Anterior cingulate cortex (tissue), 58 donors: ENCODE data around the gene AOPEP.
A peak's percentile ranks its signal among the peaks of the same experiment; 100 is the strongest.
"Not testable (repeated sequence)": the region's sequence is repeated elsewhere in the genome, so short reads cannot be mapped to it uniquely, and the experiment has no call there.

ENCODE experiments used
- DNase-seq, 58 donors: peaks; one replicate each; lab custom pipeline; 2025; lab: John Stamatoyannopoulos, UW

The AOPEP gene

DNA sequence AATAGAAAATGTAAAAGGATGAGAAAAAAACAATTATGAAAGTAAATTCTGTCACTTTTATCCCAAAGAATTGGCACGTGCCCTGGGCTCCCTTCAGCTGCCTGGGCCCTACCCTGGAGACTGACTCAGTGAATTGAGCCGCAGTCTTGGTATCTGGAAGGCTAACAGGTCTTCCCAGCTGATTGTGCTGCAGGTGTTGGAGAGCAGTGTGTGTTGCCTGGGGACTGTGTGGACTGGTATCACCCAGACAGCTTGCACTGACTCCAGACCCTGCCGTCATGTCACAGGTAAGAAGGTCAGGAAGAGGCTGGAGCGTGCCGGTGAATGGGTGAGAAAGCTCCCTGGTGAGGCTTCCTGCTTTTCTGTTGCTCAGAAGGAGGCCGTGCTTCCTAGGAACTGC is 83.3 kb downstream of the AOPEP start:
- DNase-seq, result no peak

DNA sequence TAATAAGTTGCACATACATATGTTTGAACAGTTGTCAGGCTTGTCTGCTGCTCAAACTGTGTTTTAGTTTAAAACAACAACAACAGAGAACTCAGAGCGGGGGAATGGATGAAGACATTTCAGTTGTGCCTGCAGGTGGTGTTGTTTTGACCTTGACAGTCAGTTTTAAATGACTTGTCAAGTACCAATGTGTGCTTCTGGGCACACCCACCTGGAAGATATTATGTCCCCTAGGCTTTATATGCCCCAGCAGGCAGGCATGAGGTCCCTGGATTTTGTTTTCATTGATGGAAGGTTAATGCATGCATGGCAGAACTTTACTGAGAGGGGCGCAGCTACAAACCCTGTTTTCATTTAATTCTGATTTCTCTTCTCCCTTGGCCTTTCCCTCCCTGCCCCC is 84.6 kb downstream of the AOPEP start:
- DNase-seq, result no peak

DNA sequence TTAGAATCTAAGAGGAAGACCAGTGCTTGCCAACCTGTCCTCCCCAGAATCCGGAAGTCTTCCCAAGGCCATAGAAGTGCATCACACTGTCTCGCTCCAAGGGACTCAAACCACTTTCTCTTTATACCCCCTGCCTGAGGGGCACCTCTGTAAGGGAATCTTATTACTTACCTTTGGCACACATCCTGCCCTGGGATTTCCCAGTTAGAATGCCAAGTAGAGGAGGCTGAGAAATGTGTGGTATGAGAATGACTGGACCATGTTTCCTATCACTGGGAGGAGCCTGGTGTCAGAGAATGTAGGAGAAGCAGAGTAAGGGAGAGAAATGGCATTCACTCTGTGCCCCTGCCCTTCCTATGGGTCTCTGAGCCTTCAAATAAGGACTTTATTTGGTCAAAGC is 85.8 kb downstream of the AOPEP start:
- DNase-seq, result no peak

DNA sequence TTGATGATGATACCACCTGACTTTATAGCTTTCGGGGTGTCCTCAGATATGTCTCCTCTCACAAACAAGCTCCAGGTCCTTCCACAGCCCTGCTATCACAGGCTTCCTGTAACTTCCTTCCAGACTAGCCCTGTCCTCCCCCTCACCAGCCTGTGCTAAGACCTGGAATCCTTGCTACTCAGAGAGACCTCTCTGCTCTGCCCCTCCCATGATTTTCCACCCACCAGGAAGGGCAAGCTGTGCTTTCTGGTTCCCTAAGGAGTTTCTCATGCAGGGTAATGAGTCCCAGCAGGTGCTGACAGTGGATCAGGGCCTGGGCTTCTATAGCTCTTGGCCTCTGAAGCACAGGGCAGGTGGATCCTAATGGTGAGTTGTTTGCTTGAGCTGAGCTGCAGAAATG is 86.9 kb downstream of the AOPEP start:
- DNase-seq, result no peak

- no peak for DNase-seq
These were observed 91.0 kb downstream of the AOPEP start for GRCh38 chr9:94817291-94818177.

GRCh38 chr9:94818178-94818541 is 91.7 kb downstream of the AOPEP start:
- DNase-seq, result no peak

DNA sequence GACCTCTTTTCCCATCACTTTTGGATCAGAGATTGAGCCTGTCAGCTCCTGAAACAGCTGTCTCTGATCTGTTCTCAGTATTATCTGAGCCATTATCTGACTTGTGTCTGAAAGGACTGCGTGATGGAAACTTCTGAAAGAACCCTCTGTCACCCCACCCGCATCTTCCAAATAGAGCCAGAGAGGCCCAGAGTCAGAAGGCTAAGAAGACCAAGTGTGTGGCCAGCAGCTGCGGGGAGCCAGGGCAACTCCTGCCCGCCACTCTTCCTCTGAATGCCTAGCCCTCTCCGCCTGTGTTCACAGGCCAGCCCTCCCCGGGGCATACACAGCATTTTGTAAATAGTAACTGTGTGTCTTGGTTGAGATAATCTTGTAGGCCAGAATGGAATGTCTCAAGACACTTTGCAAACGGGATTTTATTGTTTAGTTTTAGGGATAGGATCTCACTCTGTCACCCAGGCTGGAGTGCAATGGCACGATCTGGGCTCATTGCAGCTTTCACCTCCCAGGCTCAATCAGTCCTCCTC is 92.7 kb downstream of the AOPEP start:
- peak in 5 of 58 donors; percentile 7 to 36 (median 18) for DNase-seq

- no peak for DNase-seq
These were observed 94.8 kb downstream of the AOPEP start for GRCh38 chr9:94821098-94821887.

DNA sequence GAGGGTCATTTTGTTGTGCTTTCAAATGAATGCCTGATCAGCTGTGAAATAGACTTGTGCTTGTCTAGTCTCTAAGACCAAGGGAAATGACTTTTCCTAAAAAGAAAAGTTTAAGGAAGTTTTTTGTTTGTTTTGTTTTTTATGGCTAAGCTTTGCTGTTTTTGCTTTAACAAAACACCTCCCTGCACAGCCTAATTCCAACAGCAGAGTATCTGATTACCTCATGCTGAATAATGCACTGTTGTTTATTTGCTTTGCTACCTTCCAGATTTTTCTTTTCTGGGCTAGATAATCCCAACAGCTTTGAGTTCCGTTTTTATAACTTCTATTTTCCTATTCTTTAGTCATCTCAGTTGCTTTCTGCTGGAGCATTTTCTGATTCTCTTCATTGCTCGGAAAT is 95.8 kb downstream of the AOPEP start:
- no peak for DNase-seq

- DNase-seq, result no peak
These were observed 97.2 kb downstream of the AOPEP start for GRCh38 chr9:94823710-94824109.

- DNase-seq, result no peak
These were observed 97.9 kb downstream of the AOPEP start for GRCh38 chr9:94824411-94824810.

- peak in 1 of 58 donors; percentile 6 for DNase-seq
These were observed 98.6 kb downstream of the AOPEP start for GRCh38 chr9:94824913-94825610.

GRCh38 chr9:94825611-94825958 is 99.1 kb downstream of the AOPEP start:
- no peak for DNase-seq

DNA sequence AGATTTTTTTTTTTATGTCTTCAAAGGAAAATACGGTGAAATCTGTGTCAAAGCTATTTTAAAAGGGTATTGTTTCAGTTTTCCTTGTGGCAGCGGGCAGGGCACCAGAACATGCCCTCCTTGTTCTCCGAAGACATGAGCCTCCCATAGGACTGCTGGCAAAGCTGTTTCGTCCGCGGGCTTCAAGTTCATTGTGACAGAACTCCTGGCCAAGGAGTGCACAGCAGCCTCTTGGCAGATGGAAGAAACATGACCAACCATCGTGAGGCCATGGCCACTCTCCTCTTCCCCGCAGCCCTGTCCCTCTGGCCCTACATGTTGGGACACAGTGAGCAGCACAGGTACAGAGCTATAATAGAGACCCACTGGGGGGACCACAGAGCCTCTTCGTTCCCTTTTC is 99.5 kb downstream of the AOPEP start:
- peak in 4 of 58 donors; percentile 8 to 26 (median 18) for DNase-seq

DNA sequence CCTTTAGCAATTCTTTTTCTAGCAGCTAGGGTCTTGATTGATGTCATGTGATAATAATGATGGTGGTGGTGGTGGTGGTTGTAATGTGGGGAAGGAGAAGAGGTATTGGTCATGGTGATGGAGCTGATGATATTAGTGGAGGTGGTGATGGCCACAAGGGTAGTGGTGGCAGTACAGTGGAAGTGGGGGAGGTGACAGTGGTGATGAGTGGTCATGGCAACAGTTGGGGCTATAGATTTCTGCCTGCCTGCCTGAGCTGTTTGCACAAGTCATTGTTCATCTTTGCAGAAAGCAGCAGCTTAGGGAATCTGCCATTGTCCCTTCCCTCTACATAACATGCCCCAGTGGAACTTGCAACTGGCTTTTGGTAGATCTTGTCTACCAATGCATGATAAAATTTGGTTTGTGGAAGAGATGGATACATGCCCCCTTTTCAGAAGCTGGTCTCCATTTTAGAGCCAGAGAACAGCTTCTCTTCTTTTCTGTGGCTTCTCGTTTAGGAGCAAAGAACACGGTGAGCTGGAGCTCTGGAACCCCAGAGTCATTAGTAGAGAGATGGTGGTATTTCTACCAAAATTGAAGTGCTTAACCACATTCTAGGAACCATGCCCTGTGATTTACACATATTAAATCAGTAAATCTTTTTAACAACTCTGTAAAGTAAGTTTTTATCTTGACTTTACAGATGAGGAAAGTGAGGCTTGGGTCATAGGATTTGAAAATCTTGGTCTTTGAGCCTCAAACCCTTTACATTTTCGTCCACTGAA is 100.3 kb downstream of the AOPEP start:
- DNase-seq, result no peak

DNA sequence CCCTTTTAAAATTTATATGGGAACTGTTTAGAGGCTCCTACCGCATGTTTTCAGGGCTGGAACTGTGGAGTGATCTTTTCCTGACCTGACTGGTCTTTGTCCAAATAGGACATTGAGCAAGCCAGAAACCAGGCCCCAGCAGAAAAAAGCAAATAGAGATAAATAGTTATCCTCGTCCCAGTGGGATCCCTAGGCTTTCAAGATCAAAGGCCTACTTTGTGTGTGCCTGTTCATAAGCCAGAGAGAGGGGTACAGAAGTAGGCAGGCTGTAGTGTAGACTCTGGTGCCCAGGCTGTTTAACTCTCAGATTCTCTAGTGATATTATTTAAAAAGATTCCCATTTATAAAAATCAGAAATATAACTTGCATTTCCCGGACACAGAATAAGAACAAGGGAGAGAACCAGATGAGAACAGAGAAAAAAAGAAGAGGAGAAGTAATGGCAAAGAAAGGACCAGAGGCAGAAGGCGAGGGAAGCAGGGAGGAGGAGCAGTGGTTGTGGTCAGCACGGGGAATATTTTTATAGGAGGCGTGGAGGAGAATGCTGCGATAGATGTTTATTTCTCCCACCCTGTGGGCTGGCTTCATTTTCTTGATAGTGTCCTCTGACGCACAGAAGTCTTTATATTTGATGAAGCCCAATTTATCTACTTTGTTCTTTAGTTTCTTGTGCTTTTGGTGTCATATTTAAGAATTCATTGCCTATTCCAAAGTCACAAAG is 101.2 kb downstream of the AOPEP start:
- DNase-seq, result no peak

DNA sequence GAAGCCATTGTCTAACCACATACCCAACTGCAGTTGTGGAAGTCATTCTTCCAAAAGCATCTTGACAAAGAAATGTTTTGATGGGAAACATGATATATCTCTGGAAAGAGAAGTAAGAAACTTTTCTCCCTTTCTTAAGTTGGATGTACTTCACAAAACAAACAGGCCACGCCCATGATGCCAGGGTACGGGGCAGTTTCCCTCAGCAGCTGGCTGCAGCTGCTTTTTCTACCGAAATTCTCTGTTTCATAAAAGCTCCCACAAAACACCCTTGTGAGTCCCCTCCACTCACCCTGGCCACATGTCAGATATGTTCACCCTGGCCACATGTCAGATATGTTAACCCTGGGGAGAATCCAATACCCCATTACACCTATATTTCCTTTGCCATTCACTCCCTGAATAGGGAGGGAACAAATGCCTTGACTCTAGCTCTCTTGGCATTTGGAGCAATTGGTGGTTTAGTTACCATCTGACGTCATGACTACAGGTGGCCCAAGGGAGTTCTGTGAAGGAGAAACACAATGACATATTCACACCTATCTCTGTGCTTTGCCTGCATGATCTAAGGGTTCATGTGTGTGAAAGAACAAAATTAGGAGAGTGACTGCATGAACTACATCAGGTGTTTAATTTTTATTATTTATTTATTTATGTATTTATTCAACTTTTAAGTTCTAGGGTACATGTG is 103.0 kb downstream of the AOPEP start:
- DNase-seq, result no peak

DNA sequence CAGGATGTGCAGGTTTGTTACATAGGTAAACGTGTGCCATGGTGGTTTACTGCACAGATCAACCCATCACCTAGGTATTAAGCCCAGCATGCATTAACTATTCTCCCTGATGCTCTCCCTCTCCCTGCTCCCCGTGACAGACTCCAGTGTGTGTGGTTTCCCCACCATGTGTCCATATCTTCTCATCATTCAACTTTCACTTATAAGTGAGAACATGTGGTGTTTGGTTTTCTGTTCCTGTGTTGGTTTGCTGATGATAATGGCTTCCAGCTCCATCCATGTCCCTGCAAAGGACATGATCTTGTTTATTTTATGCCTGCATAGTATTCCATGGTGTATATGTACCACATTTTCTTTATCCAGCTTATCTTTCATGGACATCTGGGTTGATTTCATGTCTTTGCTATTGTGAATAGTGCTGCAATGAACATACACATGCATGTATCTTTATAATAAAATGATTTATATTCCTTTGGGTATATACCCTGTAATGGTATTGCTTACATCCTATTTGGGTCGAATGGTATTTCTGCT is 103.6 kb downstream of the AOPEP start:
- DNase-seq, result not testable (repeated sequence)

DNA sequence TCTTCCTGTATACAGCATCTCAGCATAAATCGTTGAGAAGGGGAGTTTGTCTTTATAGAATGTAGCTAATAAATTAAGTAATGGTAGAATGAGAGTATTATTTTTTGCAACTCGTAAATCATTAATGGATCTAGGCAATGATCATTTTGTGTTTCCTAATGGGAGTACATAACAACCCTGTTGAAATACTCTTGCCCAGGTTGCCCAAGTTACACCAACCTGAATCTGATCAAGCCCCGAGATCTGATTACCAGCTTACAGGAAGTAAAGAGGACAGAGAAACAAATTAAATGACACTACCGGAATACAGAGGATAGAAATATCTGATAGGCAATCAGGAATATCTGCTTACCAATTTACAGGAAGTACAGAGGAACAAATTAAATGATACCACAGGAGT is 107.3 kb downstream of the AOPEP start:
- no peak for DNase-seq
